ENCODE measurements around the gene OXT.
"Not testable (repeated sequence)": the region's sequence is repeated elsewhere in the genome, so short reads cannot be mapped to it uniquely, and the experiment has no call there.

Gene OXT

GRCh38 chr20:3047486-3048419 lies 23.7 kb upstream of the OXT start:
- DNase-seq (ENCODE audit: low read depth in 2 of 2, low spot score in 1 of 2), result no peak

DNA sequence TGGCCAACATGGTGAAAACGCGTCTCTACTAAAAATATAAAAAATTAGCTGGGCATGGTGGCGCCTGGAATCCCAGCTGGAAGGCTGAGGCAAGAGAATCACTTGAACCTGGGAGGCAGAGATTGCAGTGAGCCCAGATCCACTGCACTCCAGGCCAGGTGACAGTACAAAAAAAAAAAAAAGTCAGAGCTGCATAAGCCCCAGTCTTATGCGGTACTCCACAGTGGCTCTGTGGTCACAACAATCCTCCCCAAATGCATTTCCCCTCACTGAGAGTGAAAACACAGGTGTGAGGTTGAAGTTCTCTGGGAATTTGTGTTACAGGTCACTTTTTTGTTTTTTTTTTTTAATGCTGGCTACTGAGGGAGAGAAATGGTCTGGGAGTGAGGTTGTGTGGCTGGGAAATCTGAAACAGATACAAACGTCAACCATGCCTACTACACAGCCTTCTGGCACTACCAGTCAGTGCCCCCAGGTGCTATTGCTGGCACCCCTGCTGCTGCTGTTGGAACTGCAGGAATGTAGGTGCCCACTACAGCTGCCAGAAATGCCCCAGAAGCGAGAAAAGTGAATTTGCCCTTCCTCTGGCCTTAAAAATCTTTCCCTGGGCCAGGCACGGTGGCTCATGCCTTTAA lies 19.9 kb upstream of the OXT start:
- DNase-seq (ENCODE audit: low read depth in 2 of 2, low spot score in 1 of 2), result no peak

GRCh38 chr20:3059489-3059888 lies 11.9 kb upstream of the OXT start:
- no peak for DNase-seq (ENCODE audit: low read depth in 2 of 2, low spot score in 1 of 2)

DNA sequence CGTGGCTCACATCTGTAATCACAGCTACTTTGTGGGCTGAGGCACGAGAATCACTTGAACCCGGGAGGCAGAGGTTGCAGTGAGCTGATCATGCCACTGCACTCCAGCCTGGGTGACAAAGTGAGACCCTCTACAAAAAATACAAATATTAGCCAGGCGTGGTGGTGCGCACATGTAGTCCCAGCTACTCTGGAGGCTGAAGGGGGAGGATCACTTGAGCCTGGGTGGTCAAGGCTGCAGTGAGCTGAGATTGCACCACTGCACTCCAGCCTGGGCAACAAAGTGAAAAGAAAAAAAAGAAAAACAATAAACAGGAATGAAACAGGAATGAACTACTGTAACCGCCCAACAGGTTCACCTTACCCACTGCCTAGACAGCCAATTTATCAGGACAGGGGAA lies 7.3 kb upstream of the OXT start:
- DNase-seq (ENCODE audit: low read depth in 2 of 2, low spot score in 1 of 2), result not testable (repeated sequence)

- no peak for DNase-seq (ENCODE audit: low read depth in 2 of 2, low spot score in 1 of 2)
These were observed 4.0 kb upstream of the OXT start for GRCh38 chr20:3067139-3068014.

DNA sequence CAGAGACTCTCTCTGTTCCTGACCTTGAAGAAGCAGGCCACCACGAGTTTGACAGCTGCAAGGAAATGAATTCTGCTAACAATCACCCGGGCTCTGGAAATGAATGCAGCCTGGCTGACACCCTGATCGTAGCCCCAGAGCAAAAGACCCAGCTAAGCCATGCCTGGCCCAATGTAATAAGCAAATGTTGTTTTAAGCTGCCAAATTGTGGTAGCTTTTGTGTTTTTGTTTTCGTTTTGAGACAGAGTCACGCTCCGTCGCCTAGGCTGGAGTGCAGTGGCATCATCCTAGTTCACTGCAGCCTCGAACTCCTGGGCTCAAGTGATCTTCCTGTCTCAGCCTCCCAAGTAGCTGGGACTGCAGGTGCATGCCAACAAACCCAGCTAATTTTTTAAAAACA lies 3.3 kb upstream of the OXT start:
- DNase-seq (ENCODE audit: low read depth in 2 of 2, low spot score in 1 of 2), result no peak

GRCh38 chr20:3068986-3069900 lies 2.2 kb upstream of the OXT start:
- no peak for DNase-seq (ENCODE audit: low read depth in 2 of 2, low spot score in 1 of 2)

DNA sequence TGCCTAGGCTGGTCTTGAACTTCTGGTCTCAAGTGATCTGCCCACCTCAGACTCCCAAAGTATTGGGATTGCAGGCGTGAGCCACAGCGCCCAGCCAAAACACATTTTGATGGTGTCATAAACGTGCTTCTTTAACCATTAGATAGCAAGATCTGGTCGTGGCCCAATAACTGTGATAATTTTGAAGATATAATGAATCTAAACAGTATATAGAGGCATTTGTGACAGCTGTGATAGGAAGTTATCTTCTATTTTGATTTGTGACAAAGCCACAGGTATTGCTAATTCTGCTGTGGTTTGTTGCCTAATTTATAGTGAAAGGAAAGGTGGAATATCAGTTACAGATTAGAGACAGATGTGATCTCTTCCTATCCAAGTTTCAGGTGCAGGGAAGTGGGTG lies 695 bp upstream of the OXT start:
- no peak for DNase-seq (ENCODE audit: low read depth in 2 of 2, low spot score in 1 of 2)

GRCh38 chr20:3071266-3071609 lies 182 bp upstream of the OXT start:
- DNase-seq (ENCODE audit: low read depth in 2 of 2, low spot score in 1 of 2), result no peak

DNA sequence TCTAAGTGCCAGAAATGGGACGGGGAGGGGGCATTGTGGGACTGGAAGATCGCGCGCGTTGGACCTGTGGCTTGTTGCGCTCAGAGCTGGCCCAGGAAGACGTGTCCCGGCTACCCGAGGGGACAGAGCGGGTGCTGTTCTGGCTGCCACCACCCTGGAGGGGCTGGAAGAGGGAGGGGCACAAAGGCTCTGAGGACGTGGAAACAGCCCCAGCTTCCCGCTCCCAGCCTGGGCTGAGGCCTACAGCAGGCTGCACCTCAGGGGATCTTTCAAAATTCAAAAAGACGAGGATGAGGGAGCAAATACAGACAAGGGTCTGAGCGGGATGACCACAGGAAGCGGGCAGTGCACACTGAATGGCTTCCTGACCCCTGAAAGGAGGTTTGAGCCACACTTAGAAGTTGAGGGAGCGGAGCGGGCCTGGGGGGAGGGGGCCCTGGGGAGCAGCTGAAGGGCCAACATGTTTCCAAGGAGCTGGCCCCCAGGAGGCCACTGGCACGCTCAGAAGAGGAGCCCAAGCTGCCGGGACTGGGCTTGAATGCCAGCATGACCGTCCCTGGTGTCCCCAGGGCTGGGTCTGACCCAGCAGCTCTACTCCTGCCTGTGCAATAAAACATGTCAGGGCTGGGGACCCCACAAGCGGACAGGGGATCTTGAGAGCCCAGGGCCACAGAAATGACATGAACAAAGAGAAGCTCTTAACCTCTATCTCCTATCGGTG lies 1.3 kb downstream of the OXT start:
- DNase-seq (ENCODE audit: low read depth in 2 of 2, low spot score in 1 of 2), result no peak

GRCh38 chr20:3073251-3073643 lies 1.8 kb downstream of the OXT start:
- not testable (repeated sequence) for DNase-seq (ENCODE audit: low read depth in 2 of 2, low spot score in 1 of 2)

DNA sequence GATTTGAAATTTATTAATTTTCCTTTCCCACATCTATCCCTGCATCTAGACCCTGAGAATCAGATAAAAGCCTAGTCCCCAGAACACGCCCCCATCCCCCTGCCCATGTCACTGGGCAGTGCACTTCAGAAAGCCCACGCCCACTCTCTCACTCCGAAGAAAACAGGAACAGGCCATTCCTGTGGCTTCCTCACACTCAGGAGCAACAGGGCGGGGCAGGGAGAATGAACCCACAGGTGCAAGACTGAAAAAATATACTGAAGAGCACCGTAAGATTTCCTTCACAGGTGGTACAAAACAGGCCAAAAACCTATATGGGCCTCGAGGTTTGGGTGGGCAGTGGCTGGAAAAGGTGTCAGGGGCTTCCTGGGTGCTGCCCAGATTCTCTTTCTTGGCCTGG lies 3.4 kb downstream of the OXT start:
- no peak for DNase-seq (ENCODE audit: low read depth in 2 of 2, low spot score in 1 of 2)

DNA sequence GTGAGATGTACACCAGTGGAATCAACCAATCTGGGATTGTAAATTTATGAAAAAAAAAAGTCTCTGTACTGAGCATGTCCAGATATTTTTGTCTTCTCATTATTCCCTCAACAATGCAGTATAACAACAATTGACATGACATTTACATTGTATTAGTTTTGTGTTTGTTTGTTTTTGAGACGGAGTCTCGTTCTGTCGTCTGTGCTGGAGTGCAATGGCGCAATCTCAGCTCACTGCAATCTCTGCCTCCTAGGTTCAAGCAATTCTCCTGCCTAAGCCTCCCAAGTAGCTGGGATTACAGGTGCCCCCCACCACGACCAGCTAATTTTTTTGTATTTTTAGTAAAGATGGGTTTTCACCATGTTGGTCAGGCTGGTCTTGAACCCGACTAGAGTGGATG lies 3.9 kb downstream of the OXT start:
- not testable (repeated sequence) for DNase-seq (ENCODE audit: low read depth in 2 of 2, low spot score in 1 of 2)

- no peak for DNase-seq (ENCODE audit: low read depth in 2 of 2, low spot score in 1 of 2)
These were observed 6.3 kb downstream of the OXT start for GRCh38 chr20:3077618-3078134.

- no peak for DNase-seq (ENCODE audit: low read depth in 2 of 2, low spot score in 1 of 2)
These were observed 9.5 kb downstream of the OXT start for GRCh38 chr20:3080939-3081388.

GRCh38 chr20:3081641-3082040 lies 10.2 kb downstream of the OXT start:
- no peak for DNase-seq (ENCODE audit: low read depth in 2 of 2, low spot score in 1 of 2)

DNA sequence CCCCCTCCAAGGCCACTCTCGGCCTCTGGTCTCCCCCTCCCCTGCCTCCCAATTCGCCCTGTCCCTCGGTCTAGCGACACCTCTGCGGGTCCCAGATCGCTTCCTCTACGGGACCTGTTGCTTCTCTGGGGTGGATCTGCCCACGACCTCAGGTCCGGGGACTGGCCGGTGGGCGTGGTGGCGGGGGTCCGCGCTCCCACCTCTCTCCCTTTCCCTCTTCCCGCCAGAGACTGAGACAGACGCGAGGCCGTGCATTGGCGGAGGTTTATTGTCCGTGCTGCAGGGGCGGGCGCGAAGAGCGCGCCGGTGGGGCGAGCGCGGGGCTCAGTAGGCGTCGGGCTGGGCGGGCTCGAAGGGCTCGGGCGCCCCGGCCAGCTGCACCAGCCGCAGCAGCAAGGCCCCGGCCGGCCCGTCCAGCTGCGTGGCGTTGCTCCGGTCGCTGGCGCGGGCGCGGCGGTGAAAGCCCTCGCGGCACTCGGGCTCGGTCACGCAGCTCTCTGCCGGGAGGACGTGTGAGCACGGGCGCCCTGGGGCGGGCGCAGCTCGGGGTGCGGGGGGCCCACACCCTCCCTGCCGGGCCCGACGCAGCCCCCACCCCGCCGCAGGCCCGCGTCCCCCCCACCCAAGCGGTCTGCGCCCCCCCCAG lies 11.0 kb downstream of the OXT start:
- DNase-seq (ENCODE audit: low read depth in 2 of 2, low spot score in 1 of 2), result no peak

GRCh38 chr20:3082955-3083952 lies 11.8 kb downstream of the OXT start:
- no peak for DNase-seq (ENCODE audit: low read depth in 2 of 2, low spot score in 1 of 2)
